ENCODE measurements around the gene ZNF32. TPM values are rescaled to one million over a fixed set of nuclear protein-coding genes. Genes with fewer than 3 reads are reported as not detected.

Gene ZNF32
- total and polyA plus RNA-seq, 2 of the 4 experiments (the other 2 are of a cell fraction): 30.1 to 31.2 TPM

- Histone ChIP-seq H3K27me3 (ENCODE audit: control insufficient read depth, insufficient read depth, low read length) (no peaks in the 10 kb centered on the region), H2AK9ac (replicated peaks; ENCODE audit: low read depth, low read length, poor library complexity) (no peak overlapping the region), H4K5ac (ENCODE audit: low read depth, low read length) (no peak overlapping the region), H3K36me3 (ENCODE audit: control insufficient read depth, insufficient read depth, low read length) (no peaks in the 10 kb centered on the region), H2BK20ac (ENCODE audit: low read depth, low read length) (no peak overlapping the region), H3K4me3 (ENCODE audit: insufficient read depth, low read depth, low read length) (no peak overlapping the region), H3K9ac (ENCODE audit: low read depth, low read length) (no peak overlapping the region), H3K4me1 (ENCODE audit: control insufficient read depth, insufficient read depth, low read length) (no peaks in the 10 kb centered on the region), H3K23ac (ENCODE audit: low read depth, low read length) (no peak overlapping the region), H4K20me1 (ENCODE audit: insufficient read depth, low read length) (no peaks in the 10 kb centered on the region), H2AFZ (replicated peaks; ENCODE audit: low read length, poor library complexity) (no peak overlapping the region), H2BK120ac (ENCODE audit: low read depth, low read length) (no peak overlapping the region), H3K4me2 (ENCODE audit: low read depth, low read length) (no peak overlapping the region), H4K91ac (ENCODE audit: insufficient read depth, low read depth, low read length) (no peak overlapping the region), H3K4ac (ENCODE audit: low read depth, low read length) (no peak overlapping the region), H2BK15ac (ENCODE audit: low read depth, low read length) (no peak overlapping the region), H4K8ac (ENCODE audit: low read depth in 2 of 2, low read length in 2 of 2) (no peak overlapping the region), H2AK5ac (ENCODE audit: low read depth, low read length) (no peak overlapping the region), H3K9me1 (ENCODE audit: insufficient read depth, low read length) (no peaks in the 10 kb centered on the region), H3K18ac (ENCODE audit: low read depth, low read length) (no peak overlapping the region), H3K56ac (ENCODE audit: extremely low read depth, insufficient read depth, low read length) (no peak overlapping the region), H3K79me1 (ENCODE audit: low read depth in 1 of 2, low read length in 2 of 2) (no peaks in the 10 kb centered on the region), H3K27ac (ENCODE audit: insufficient read depth, low read length) (no peak overlapping the region), H2BK5ac (ENCODE audit: low read depth, low read length, poor library complexity, severe bottlenecking) (no peak overlapping the region), H3K14ac (replicated peaks; ENCODE audit: low read depth, low read length) (no peak overlapping the region), H3K9me3 (ENCODE audit: control insufficient read depth, insufficient read depth, low read length) (peaks cover 12% of the 10 kb centered on the region)
- dilution Hi-C loops (cut with HindIII; ENCODE audit: low sequenced_read_pairs, unreplicated experiment): no loop called here
- in situ Hi-C loops (cut with MboI; ENCODE audit: low sequenced_read_pairs): no loop called here
- TF ChIP-seq MAZ (IDR thresholded peaks at IDR 0.05; ENCODE audit: borderline replicate concordance, low read depth, low read length) (no peak), POLR2A (IDR thresholded peaks at IDR 0.05; ENCODE audit: low read depth, low read length) (no peak), CTCF (conservative IDR thresholded peaks at IDR 0.05; ENCODE audit: low read depth, low read length) (no peak)
- BruUV-seq (replicated peaks): no TSS peak
- ATAC-seq (ENCODE audit: low read depth) (no peak), DNase-seq (no peak)
- no CpG with 5 or more reads among the region's 2 CpGs for WGBS, 2 experiments (ENCODE audit: extremely low coverage in 2 of 2, insufficient read length in 1 of 2)
- ChIA-PET CTCF (no interaction called here), POLR2A (ENCODE audit: unreplicated experiment) (no interaction called here)
- intact Hi-C loops (cut with micrococcal nuclease): no loop called here
These were observed 26.6 kb downstream of the ZNF32 start for GRCh38 chr10:43622038-43622437.
